Left colon (tissue), 2 donors: ENCODE measurements around the gene PAOX. TPM values are rescaled to one million over a fixed set of nuclear protein-coding genes. Genes with fewer than 3 reads are reported as not detected.
A peak's percentile ranks its signal among the peaks of the same experiment; 100 is the strongest.
"Not testable (repeated sequence)": the region's sequence is repeated elsewhere in the genome, so short reads cannot be mapped to it uniquely, and the experiment has no call there.

Experiments used
- ATAC-seq: fragments of 200-7000 bp; cut with Tn5 transposase; one replicate; pipeline ENCODE4 v1.9.1; 2020; ENCODE audit warnings: mild to moderate bottlenecking, moderate library complexity
- DNase-seq, 2 donors: peaks; one replicate each; pipeline ENCODE4 v3.0.0-alpha.2; 2020
- intact Hi-C, 2 donors: fragments of 100-400 bp; cut with DNase I in 1 of 2; cut with micrococcal nuclease in 1 of 2; formaldehyde crosslinking; loops; one replicate each; pipeline versions ENCODE4 v1.11.2 to v1.14.0; 2022; cut with DNase I, micrococcal nuclease
- total RNA-seq, 2 donors: library from RNA; stranded (reverse); fragmentation: NEBNext Ultra II Directional; extraction: Animal tissue kit (Norgen Biotek cat#: 25700); gene quantifications; one replicate each; pipeline ENCODE4 v1.2.1, GENCODE V29; 2021
- donor health status: DM: no; HTN: no; CAD: no.
- donor health status: DM: yes; HTN: yes; CAD: no.

Gene PAOX
- total RNA-seq, 2 donors from 2014 or later, result 9.3 to 10.5 TPM

- ATAC-seq (peak; percentile 66), DNase-seq (peak; percentile 68 to 81)
- intact Hi-C loops, result no loop called here
These were observed 19.5 kb upstream of the PAOX start for GRCh38 chr10:133359554-133359971.

GRCh38 chr10:133359972-133360610 is 19.0 kb upstream of the PAOX start:
- ATAC-seq, result peak; percentile 8
- intact Hi-C loops, result no loop called here
- no peak for DNase-seq

DNA sequence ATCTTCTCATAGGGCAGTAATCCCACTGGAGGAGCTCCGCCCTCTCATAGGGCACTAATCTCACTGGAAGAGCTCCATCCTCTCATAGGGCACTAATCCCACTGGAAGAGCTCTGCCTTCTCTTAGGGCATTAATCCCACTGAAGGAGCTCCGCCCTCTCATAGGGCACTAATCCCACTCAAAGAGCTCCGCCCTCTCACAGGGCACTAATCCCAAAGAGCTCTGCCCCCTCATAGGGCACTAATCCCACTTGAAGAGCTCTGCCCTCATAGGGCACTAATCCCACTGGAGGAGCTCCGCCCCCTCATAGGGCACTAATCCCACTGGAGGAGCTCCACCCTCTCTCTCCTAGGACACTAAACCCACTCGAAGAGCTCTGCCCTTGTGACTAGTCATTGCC is 17.8 kb upstream of the PAOX start:
- ATAC-seq, result no peak
- no peak for DNase-seq
- intact Hi-C loops, result no loop called here

GRCh38 chr10:133361773-133362441 is 17.2 kb upstream of the PAOX start:
- ATAC-seq (no peak), DNase-seq (no peak)
- intact Hi-C loops, result no loop called here

DNA sequence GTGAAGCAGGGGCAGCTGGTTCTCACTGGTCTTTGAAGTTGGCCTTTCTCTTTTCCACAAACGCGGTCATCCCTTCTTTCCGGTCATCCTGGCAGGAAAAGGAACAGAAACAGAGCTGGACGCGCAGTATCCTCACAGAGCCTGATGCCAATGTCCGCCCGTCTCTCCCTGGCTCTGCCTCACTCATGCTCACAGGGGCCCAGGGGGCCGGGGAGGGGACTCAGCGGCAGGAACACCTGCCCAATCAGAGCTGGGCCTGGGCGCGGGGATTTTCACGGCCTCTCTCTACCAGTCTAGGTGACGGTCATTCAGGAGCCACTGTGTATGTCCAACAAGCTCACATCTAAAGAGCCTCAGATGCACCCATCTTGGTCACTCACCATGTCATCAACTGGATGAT is 16.2 kb upstream of the PAOX start:
- no peak for DNase-seq
- intact Hi-C loops, result no loop called here
- no peak for ATAC-seq

DNA sequence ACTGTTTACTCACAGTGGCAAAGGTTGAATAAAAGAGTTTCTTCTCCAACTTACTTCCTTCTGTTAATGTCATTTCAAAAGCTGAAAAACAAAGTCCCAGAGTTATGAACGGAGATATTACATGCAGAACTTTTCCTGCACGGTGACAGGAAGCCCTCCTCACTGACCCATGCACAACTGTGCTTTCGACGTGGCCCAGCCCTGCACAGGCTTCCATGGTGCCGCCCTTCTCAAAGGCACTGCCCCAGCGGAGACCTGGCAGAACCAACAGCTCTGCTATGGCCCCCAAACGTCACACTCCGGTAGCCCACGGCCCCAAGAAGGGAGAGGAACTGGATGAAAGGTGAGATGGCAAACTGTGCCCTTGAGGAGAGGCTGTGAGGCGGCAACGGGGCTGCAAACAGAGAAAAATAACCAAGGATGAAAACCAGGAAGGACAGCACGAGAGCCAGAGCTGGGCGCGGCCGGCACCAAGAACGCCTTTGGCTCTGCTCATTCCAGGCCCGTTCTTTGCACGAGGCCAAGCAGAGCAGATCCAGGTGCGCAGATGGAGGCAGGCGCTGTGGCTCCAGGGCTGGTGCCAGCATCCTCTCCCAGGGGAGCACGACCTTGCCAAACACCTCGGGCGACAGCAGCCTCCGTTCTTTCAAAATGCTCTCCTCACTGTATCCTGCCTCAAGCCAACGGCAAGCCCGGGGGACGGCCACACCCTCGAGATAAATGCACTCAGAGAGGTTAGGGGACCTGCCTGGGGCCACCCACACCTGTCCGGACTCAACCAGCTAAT is 14.2 kb upstream of the PAOX start:
- peak in 1 of 2 donors; percentile 43 for DNase-seq
- peak; percentile 78 for ATAC-seq
- intact Hi-C loops, result no loop called here

DNA sequence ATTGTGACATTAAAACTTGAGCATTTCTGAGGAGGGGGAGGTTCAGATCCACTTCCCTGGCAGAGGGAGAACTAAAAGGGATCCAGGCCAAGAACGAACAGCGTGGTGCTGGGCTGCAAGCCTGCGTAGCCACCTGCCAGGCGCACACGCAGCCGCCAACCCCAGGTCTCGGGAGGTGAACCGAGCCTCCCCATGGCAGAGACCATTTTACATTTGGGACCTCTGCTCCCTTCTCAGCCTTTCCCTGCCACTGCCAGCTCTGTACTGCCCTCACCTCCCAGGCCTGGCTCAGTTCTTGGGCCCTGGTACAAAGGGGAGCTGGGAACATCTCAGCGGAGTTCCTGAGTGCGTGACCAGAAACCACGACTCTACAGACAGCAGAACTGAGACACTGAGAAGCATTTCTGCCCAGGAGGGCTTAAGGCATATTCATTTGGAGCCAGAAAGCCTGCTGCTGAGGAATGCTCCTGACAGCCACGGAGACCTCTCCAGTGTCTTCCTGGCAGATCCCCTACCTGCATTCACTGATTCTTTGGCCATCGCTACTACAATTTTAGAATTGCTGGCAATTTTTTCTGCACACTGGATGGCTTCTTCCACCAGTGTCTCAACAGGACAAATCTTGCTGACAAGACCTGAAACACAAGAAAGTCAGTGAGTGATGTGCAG is 13.5 kb upstream of the PAOX start:
- DNase-seq (no peak), ATAC-seq (no peak)
- intact Hi-C loops, result no loop called here

DNA sequence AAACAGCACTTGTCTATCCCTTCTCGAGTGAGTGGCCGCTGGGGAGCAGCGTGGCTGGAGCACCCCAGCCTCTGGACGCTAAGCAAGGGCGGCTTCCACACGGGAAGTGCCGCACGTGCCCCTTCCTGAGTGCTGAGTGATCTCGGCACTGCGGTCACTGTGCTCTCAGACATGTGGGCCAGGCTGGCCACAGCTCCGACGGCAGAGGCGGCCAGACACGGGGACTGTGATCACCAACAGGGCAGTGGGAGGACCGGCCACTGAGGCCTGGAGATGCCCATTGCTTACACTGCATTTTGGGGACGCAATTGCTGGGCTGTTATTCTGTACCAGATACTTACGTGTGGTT is 13.0 kb upstream of the PAOX start:
- intact Hi-C loops, result no loop called here
- no peak for ATAC-seq

DNA sequence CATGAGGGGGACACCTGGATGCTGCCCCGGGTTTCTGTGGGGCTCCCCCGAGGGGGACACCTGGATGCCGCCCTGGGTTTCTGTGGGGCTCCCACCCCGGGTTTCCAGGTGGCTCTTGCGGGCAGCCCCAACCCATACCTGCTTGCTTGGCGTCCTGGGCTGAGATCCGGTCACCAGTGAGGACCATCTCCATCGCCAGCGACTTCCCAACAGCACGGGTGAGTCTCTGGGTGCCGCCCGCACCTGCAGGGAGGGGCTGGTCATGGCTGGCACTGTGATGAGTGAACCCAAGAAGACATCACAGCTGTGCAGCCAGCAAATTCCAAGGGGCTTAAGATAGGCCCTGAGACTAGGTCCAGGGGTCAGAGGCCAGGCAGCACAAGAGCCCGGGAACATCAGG is 12.3 kb upstream of the PAOX start:
- no peak for ATAC-seq
- no peak for DNase-seq
- intact Hi-C loops, result no loop called here

More for the DNA sequence above, 13.0 kb upstream of the PAOX start:
- no peak for DNase-seq

GRCh38 chr10:133367461-133367860 is 11.6 kb upstream of the PAOX start:
- intact Hi-C loops, ATAC-seq: not testable (repeated sequence)

GRCh38 chr10:133368153-133368552 is 10.9 kb upstream of the PAOX start:
- ATAC-seq, result no peak
- DNase-seq, result no peak
- intact Hi-C loops, result no loop called here

More at GRCh38 chr10:133367461-133367860, 11.6 kb upstream of the PAOX start:
- DNase-seq, result not testable (repeated sequence)

DNA sequence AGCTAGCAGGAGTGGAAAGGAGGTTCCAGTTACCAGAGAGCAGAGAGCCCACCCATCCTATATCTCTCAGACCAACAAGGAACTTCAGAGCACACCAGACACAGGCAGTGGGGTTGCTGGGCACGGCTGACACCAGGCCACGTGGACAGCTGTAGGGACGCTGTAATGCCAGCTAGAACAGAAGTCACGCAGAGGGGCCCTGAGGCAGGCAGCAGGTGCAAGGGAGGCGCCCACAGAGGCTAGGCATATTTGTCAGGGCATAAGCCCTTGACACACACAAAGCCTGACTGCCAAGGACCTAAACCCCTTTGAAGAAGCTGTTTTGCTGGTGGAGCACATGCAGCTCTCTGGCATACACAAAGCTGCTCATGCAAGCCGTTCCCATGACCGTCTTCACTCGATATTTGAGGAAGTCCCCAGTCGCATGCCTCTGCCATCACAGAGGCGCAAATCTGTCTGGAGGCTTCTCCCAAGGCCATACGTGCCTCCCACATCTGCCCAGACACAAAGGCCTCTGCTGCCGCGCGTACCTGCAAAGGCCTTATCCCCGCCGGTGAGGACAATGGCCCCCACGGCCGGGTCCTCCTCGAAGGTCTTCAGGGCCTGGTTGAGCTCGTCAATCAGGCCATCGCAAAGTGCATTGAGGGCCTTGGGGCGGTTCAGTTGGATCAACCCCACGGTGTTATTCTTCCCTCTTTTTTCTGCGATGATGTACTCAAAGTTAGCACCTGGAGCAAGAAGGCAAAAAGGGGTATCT is 8.9 kb upstream of the PAOX start:
- ATAC-seq (no peak), DNase-seq (peak in 1 of 2 donors; percentile 4)
- intact Hi-C loops, result no loop called here

DNA sequence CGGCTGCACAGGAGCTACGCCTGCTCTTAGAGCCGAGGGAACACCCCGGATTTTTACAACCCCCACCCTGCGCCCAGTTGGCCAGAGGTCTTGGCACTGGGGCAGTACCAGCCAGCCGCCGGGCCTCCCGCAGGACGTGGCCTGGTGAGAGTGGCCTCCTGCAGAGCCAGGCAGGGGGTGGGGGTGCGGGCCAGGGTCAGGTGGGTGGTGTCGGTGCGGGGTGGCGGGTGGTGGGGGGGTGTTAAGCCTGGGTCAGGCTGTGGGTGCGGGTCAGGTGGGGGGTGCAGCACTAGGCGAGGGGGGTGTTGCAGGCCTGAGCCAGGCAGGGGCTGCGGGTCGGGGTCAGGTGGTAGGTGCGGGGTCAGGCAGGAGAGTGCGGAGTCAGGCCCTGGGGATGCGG is 6.6 kb upstream of the PAOX start:
- peak; percentile 55 to 66 for DNase-seq
- intact Hi-C loops, result no loop called here
- peak; percentile 59 for ATAC-seq

DNA sequence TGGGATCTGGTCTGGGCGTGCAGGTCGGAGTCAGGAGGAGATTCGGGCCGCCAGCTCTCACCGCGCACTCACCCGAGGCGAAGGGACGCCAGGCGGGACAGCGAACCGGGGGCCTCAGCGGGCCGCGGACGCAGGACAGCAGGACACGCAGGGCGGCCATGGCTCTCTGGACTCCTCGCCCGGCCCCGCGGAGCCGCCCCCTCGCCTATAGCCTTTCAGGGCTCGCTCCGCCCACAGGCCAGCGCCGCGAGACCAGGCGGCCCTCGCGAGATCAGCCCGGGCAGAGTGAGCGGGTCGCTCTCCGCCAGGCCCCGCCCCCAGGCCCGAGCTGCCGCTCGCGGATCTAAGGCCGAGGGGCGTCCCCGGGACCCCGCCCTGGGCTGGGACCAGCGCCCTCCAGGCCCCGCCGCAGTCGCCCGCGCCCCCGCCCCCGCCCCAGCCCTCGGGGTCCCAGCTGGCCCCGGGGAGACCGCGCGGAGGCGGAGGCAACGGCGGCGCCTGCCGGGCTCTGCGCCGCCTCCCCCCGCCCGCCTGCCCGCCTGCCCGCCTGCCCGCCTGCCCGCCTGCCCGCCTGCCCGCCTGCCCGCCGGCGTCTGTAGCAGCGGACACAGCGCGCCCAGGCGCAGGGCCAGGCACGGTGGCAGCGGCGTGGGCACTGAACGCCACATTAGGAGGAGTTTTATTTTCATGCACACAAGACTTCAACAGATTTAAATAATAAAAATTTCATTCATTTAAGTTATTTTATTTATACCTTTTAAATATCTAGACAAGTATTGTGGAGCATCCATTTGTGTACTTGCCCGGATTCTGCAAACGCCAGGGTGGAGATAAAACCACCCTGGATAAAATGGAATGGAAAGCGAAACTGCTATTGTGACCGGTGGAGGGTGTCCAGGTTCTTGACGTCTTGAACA is 5.6 kb upstream of the PAOX start, which contains the start of gene ECHS1:
ECHS1 (minus strand) TSS at position 181 of the 917 bp plus-strand sequence; CDS start at position 160, 21 bp downstream.
- intact Hi-C loops, result no loop called here
- ATAC-seq, result peak; percentile 96
- peak; percentile 94 to 97 for DNase-seq

DNA sequence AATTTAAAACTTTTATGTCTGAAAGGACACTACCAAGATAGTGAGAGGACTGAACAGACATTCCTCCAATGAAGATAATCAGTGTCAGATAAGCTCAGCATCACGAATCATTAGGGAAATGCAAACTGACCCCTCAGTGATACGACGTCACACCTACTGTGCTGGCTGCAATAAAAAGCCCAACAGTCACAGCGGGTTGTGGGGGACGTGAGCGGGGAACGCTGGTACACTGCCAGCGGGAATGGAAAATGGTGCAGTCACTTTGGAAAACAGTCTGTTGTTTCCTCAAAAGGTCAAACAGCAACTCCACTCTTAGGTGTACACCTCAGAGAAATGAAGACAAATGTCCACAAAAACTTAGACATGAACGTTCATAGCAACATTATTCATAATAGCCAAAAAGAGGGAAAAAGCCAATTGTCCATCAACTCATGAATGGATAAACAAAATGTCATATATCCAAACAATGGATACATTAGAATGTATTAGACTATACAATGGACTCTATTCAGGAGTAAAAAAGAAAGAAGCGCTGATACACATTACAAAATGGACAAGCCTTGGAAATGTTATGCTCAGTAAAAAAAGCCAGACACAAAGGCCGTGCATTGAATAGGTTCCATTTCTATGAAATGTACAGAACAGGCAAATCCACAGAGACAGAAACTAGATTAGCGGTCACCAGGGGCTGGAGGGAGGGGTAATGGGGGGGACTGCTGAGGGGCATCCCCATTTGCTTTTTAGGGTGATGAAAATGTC is 3.5 kb upstream of the PAOX start:
- no peak for ATAC-seq
- intact Hi-C loops, result no loop called here
- DNase-seq, result no peak

DNA sequence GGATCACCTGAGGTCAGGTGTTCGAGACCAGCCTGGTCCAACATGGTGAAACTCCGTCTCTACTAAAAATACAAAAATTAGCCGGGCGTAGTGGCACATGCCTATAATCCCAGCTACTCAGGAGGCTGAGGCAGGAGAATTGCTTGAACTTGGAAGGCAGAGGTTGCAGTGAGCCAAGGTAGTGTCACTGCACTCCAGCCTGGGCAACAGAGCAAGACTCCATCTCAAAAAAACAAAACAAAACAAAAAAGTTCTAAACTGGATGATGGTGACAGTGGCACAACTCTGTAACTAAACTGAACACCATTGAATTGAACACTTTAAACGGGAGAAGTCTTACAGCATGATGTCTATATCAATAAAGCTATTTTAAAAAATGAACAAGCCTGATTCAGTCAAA is 2.9 kb upstream of the PAOX start:
- intact Hi-C loops, DNase-seq, ATAC-seq: not testable (repeated sequence)
